IPS-15b (cell line): Measurements from ENCODE around the gene CKAP4.
A peak's percentile ranks its signal among the peaks of the same experiment; 100 is the strongest.

Experiments
- H3K27me3 ChIP-seq: one replicate; pipeline ENCODE4 v1.6.1; 2013; ENCODE audit warnings: low read length; ENCODE audit not compliant: control insufficient read depth, insufficient read depth
- H3K36me3 ChIP-seq: one replicate; pipeline ENCODE4 v1.6.1; 2013; ENCODE audit warnings: low read length; ENCODE audit not compliant: control insufficient read depth, insufficient read depth
- H3K4me1 ChIP-seq: one replicate; pipeline ENCODE4 v1.6.1; 2013; ENCODE audit warnings: mild to moderate bottlenecking, low read length; ENCODE audit not compliant: control insufficient read depth, insufficient read depth
- H3K4me3 ChIP-seq: one replicate; pipeline ENCODE4 v1.5.1; 2013; ENCODE audit warnings: low read depth, low read length
- H3K9ac ChIP-seq: one replicate; pipeline ENCODE4 v1.6.1; 2013; ENCODE audit warnings: low read depth, mild to moderate bottlenecking, low read length
- H3K9me3 ChIP-seq: one replicate; pipeline ENCODE4 v1.6.1; 2013; ENCODE audit warnings: mild to moderate bottlenecking, low read length; ENCODE audit not compliant: control insufficient read depth, insufficient read depth

CKAP4 gene

DNA sequence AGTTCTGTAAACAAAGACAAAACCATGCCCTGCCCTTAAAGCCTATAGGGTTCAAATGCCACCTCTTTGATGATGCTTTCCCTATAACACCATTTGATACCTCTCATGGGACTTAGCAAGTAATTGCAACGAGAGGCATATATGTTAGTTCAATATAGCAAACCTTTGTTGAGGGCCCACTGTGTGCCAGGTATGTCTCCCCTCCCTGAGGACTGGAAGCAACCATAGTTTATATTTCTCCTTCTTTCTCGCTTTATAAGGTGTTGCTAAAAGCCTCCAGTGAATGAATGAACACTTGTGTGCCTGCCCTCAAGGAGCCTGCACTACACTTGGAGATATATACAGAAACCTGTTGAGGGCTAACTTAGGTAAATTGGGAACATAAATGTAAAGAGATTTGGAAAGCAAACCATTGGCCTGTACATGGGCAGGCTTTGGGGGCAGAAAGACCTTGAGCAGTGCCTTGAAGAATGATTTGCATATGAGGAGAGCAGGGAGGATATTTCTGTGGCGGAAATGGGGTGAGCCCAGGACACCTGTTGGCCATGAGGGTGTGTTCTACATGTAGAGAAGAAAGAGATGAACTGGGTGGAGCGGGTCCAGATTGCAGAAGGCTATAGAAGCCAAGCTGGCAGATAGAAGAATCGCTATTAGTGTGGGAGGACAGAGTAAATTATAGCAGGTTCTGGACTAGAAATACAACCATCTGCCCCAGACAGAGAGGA is 1.8 kb upstream of the CKAP4 start:
- H3K27me3 ChIP-seq, result peaks cover 2% of the 10 kb centered on the region
- no peak overlapping the region for H3K4me3 ChIP-seq
- no peaks in the 10 kb centered on the region for H3K9me3 ChIP-seq
- H3K36me3 ChIP-seq, result peaks cover 4% of the 10 kb centered on the region
- peaks cover 14% of the 10 kb centered on the region for H3K4me1 ChIP-seq
- no peak overlapping the region for H3K9ac ChIP-seq

DNA sequence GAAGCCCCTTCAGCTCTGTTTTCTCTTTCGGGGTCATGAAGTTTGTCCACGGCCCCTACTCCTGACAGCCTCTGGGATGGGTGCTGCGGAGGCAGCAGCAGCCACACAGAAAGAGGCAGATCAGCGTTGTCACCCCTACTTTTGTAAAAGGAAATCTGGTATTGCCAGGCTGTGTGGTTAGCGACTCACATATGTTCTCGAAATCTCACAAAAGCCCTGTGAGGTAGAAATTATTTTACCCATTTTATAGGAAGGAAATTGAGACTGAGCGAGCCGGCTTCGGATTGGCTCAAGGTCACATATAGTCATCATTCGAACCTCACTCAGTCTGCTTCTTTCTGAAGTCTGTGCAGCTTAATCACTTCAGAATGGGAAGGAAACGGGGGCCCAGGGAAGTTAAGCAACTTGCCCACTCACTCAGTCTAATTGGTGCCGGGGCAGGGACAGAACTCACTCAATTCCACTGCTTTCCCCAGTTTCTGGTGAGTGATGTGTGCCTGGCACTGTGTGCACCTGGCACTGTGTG is 1.1 kb upstream of the CKAP4 start:
- Histone ChIP-seq H3K27me3 (peaks cover 2% of the 10 kb centered on the region), H3K4me3 (peak overlapping the region; percentile 61), H3K9me3 (no peaks in the 10 kb centered on the region), H3K4me1 (peaks cover 7% of the 10 kb centered on the region), H3K9ac (peak overlapping the region; percentile 2), H3K36me3 (peaks cover 4% of the 10 kb centered on the region)

DNA sequence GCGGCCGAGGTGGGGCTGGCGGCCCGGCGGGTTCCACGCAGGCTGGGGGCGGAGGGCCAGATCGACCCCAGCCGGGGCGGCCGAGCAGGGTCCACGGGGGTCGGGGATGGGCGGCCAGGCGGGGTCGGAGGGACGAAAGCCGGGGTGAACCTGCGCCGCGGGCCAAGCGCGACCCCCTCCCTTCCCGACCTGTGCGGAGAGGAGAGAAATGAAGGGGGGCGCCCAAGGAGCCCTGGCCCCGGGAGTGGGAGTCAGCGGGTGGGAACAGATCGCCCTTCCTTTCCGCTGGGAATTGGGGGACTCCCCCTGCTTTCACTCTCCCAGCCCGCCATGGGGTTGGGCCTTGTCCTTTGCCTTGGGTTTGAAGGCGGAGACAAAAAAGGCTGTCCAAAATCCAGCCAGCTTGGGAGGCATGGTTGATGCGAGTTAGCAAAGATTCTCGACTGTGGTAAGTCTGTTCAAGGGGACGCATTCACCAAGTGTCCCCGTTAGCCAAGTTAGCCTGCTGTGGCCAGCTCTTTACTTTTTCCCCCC is 559 bp upstream of the CKAP4 start:
- peaks cover 4% of the 10 kb centered on the region for H3K36me3 ChIP-seq
- peaks cover 2% of the 10 kb centered on the region for H3K27me3 ChIP-seq
- peaks cover 6% of the 10 kb centered on the region for H3K4me1 ChIP-seq
- peak overlapping the region; percentile 61 for H3K4me3 ChIP-seq
- H3K9ac ChIP-seq, result peak overlapping the region; percentile 47
- no peaks in the 10 kb centered on the region for H3K9me3 ChIP-seq

DNA sequence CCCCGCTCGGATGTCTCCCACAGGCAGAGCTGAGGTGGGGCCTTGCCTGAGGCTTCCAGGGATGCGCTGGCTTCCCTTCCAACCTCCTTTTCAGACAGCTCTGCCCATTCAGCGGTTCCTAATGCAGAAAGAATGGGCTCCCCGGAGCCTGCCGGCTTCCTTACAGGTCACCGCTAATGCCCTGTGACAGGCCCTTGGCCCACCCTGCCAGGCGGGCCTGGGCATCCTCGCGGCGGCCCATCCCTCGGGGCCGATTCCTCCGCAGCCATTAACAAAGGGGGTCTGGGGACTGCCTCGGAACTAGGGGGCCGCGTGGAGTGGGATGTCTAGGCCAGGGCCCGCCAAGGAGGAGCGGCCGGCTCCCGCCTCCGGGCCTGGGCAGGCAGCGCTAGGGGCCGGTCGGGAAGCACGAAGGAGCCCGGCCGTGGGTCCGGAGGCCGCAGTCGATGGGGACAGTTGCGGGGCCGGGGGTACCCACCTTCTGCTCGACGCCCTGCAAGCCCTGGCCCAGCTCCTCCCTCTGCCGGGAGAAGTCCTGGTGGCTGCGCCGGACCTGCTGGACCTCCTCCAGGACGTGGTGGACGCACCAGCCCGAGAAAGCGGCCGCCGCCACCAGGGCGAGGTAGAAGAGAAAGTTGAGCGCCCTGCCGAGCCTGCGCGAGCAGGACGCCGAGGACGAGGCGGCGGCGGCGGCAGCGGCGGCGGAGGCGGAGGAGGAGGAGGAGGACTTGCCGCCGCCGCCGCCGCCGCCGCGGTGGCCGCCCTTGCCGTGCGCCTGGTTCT is 738 bp downstream of the CKAP4 start:
- Histone ChIP-seq H3K4me3 (peak overlapping the region; percentile 30), H3K4me1 (peaks cover 6% of the 10 kb centered on the region), H3K9me3 (no peaks in the 10 kb centered on the region), H3K36me3 (peaks cover 8% of the 10 kb centered on the region), H3K27me3 (peaks cover 2% of the 10 kb centered on the region), H3K9ac (peak overlapping the region; percentile 24)

DNA sequence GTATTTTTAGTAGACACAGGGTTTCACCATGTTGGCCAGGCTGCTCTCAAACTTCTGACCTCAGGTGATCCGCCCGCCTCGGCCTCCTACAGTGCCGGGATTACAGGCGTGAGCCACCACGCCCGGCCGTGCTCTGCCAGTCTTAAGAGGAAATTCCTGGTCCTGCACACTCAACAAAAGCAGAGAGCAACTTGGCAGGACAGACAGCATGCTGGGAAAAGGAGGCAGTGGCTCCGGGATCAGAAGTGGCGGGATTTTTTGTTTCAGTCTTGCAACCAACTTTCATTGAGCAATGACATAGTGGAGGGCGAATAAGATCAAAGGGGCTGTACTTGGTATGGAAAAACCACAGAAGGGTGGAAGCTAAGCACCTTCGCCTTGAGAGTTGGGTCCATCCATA is 2.1 kb downstream of the CKAP4 start:
- Histone ChIP-seq H3K4me3 (no peak overlapping the region), H3K9me3 (no peaks in the 10 kb centered on the region), H3K4me1 (peaks cover 4% of the 10 kb centered on the region), H3K27me3 (peaks cover 2% of the 10 kb centered on the region), H3K36me3 (peaks cover 8% of the 10 kb centered on the region), H3K9ac (no peak overlapping the region)

DNA sequence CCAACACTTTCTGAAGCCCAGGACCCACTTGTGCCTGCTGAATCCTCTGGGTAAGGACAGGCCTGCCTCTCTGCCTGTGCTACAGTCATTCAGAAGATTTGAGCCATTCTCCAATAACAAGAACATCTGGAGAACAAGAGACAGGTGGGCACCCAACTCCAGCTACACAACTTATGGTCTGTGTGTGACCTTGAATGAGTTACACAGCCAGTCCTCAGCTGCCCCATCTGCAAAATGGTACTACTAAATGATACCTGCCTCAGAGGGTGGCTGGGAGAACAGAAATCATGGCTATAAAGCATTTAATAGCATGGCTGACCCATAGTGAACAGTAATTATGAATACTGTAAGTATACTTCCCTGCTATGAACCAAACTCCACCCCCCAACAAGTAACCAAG is 4.2 kb downstream of the CKAP4 start:
- H3K4me3 ChIP-seq, result no peak overlapping the region
- peaks cover 22% of the 10 kb centered on the region for H3K36me3 ChIP-seq
- H3K9me3 ChIP-seq, result no peaks in the 10 kb centered on the region
- no peaks in the 10 kb centered on the region for H3K27me3 ChIP-seq
- H3K4me1 ChIP-seq, result peaks cover 4% of the 10 kb centered on the region
- no peak overlapping the region for H3K9ac ChIP-seq

DNA sequence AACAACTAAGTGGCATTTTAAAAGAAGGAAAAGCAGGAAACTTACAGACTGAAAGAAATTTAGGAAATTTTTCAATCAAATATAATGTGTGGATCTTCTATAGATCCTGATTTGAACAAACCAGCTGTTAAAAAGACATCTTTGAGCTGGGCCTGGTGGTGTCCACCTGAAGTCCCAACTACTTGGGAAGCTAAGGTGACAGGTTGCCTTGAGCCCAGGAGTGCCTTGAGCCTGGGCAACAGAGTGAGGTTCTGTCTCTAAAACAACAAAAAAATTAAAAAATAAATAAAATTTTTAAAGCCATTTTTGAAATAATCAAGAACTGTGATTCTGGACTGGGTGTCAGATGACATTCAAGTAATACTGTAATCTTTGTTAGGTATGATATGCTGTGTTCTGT is 7.0 kb downstream of the CKAP4 start:
- H3K36me3 ChIP-seq, result peaks cover 20% of the 10 kb centered on the region

DNA sequence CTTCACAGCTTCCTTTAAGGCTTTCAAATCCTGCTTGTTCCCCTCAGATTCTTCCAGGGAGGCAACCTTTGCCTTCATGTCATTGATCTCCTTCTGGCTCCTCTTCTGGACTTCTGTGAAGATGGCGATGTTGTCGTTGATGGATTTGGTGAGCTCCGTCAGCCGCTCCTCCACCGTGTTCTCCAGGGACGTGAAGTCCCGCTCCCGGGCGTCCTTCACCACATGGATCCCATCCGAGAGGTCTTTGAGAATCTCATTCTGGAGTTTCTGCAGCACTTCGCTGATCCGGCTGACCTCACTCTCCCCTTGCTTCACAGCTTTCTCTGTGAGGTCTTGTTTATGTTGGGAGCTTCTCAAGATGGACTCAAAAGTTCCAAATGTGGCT is 7.9 kb downstream of the CKAP4 start:
- no peaks in the 10 kb centered on the region for H3K9me3 ChIP-seq
- H3K27me3 ChIP-seq, result no peaks in the 10 kb centered on the region
- H3K9ac ChIP-seq, result no peak overlapping the region
- H3K36me3 ChIP-seq, result peaks cover 19% of the 10 kb centered on the region
- H3K4me3 ChIP-seq, result no peak overlapping the region
- H3K4me1 ChIP-seq, result no peaks in the 10 kb centered on the region

More for the DNA sequence above, 7.0 kb downstream of the CKAP4 start:
- H3K4me3 ChIP-seq, result no peak overlapping the region
- H3K9me3 ChIP-seq, result no peaks in the 10 kb centered on the region
- peaks cover under 1% of the 10 kb centered on the region for H3K4me1 ChIP-seq
- H3K9ac ChIP-seq, result no peak overlapping the region
- H3K27me3 ChIP-seq, result no peaks in the 10 kb centered on the region

DNA sequence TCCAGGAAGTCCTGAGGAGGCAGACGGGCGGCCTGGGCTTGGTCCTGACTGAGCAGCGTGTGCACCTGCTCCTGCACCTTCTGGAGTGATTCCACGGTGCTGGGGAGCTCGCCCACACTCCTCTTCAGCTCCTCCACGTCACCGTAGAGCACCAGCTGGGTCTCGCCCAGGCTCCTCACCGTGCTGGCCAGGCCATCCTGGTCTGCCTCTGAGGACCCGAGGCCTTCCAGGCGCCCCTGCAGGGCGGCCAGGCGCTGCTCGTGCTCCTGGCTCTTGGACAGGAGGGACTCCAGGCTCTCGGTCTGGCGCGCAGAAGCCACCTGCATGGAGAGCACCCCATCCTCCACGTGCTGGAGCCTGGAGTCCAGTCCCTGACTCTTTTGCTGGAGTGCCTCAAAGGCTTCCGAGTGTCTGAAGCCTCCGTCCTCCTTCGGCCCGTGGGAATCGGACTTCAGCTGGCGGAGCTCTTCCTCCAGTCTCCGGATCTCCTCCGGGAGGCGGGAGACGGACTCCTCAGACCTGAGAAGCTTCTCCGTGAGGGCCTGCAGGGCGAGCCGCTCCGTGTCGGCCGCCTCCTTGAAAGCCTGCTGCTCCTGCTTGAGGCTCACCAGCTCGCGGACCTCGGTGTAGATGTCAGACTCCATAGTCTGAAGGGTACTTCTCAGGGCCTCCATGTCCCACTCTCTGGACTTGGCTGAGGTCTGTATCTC is 8.4 kb downstream of the CKAP4 start:
- H3K36me3 ChIP-seq, result peaks cover 19% of the 10 kb centered on the region
- H3K9me3 ChIP-seq, result no peaks in the 10 kb centered on the region
- H3K9ac ChIP-seq, result no peak overlapping the region
- H3K4me1 ChIP-seq, result no peaks in the 10 kb centered on the region
- H3K4me3 ChIP-seq, result no peak overlapping the region
- H3K27me3 ChIP-seq, result no peaks in the 10 kb centered on the region

DNA sequence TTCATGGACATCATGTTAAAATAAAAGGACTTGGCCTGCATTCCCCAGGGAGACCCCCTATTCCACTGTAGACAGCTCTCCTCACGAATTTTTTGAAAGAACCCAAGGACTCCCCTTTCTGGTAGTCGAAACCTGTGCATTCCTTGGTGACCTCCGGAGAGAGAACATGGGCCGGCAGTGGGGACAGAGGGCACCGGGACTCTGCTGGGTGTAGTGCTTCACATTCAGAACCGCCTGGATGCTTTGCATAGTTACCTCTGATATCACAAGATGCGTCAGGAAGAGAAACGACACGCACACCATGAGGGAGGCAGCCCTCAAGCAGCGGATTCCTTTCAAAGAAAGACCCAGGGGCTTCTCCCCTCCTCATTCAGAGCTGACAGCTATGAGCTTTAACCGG is 9.7 kb downstream of the CKAP4 start:
- Histone ChIP-seq H3K4me1 (no peaks in the 10 kb centered on the region), H3K9ac (no peak overlapping the region), H3K4me3 (no peak overlapping the region), H3K9me3 (no peaks in the 10 kb centered on the region), H3K27me3 (no peaks in the 10 kb centered on the region), H3K36me3 (peaks cover 19% of the 10 kb centered on the region)

DNA sequence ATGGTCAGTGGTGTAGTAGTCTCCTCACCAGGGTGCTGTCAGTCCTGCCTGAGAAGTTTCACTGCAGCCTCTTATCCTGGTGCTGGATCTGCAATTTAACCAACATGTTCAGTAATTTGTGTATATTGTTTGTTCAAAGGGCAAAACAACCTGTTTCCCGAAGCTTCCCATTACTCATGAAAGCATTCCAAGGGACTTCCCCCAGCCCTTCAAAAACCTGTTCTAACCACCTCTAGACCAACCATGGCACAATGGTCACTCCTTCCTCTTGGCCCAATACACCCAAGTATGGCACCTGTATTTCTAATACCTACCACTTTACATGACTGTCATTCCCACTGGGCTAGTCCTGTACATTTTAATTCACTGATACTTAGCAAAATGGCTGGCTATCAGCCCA is 12.1 kb downstream of the CKAP4 start:
- H3K27me3 ChIP-seq, result no peaks in the 10 kb centered on the region
- no peaks in the 10 kb centered on the region for H3K4me1 ChIP-seq
- no peak overlapping the region for H3K9ac ChIP-seq
- no peaks in the 10 kb centered on the region for H3K9me3 ChIP-seq
- peaks cover 14% of the 10 kb centered on the region for H3K36me3 ChIP-seq
- no peak overlapping the region for H3K4me3 ChIP-seq
